Sigmoid colon (tissue), 4 donors: ENCODE measurements around the gene VPS50.

Experiments used
- POLR2A ChIP-seq, 2 donors: fragments of 450-650 bp; IDR thresholded peaks; one replicate each; pipeline ENCODE4 v1.6.1; 2016; ENCODE audit warnings: antibody characterized with exemption in 2 of 2, mild to moderate bottlenecking in 2 of 2, moderate library complexity in 2 of 2
- POLR2AphosphoS5 ChIP-seq, 4 donors: sonication (generic); formaldehyde crosslinking; IDR thresholded peaks; one replicate each; pipeline ENCODE4 v1.6.1; 2017; ENCODE audit warnings: antibody characterized with exemption in 4 of 4

- no peak for TF ChIP-seq POLR2AphosphoS5 (IDR thresholded peaks at IDR 0.05)
- TF ChIP-seq POLR2A (IDR thresholded peaks at IDR 0.05) = no peak
Measured at GRCh38 chr7:93307943-93308342, 75.8 kb downstream of the VPS50 start.
